BE2C (cell line): Measurements from ENCODE around the gene PJVK.

Source experiments
- DNase-seq: peaks from one replicate; pipeline ENCODE4 v3.0.0-alpha.2; 2020
- H3K27me3 ChIP-seq: fragments of 250-450 bp; sonication (Bioruptor Pico); 2 replicates; pipeline ENCODE4 v1.5.1; 2020; ENCODE audit warnings: mild to moderate bottlenecking
- H3K36me3 ChIP-seq: fragments of 250-450 bp; sonication (Bioruptor Pico); 2 replicates; pipeline ENCODE4 v1.5.1; 2020; ENCODE audit warnings: mild to moderate bottlenecking
- H3K4me1 ChIP-seq: fragments of 250-450 bp; sonication (Bioruptor Pico); 2 replicates; pipeline ENCODE4 v1.5.1; 2020
- H3K4me3 ChIP-seq: 2 replicates; pipeline ENCODE4 v1.5.1; 2011; ENCODE audit warnings: low read depth, low read length
- H3K9me3 ChIP-seq: fragments of 250-450 bp; sonication (Bioruptor Pico); 2 replicates; pipeline ENCODE4 v1.5.1; 2020
- CTCF ChIP-seq: IDR thresholded peaks from 2 replicates; pipeline ENCODE4 v1.5.1; 2012; ENCODE audit warnings: mild to moderate bottlenecking, low read depth, low read length

The PJVK gene

GRCh38 chr2:178496049-178496448 lies 44.9 kb downstream of the PJVK start:
- H3K4me1 ChIP-seq = no peaks in the 10 kb centered on the region
- no peaks in the 10 kb centered on the region for H3K36me3 ChIP-seq
- H3K9me3 ChIP-seq = no peaks in the 10 kb centered on the region
- H3K4me3 ChIP-seq = no peak overlapping the region
- no peak for TF ChIP-seq CTCF
- DNase-seq = no peak
- H3K27me3 ChIP-seq = no peaks in the 10 kb centered on the region

- no peaks in the 10 kb centered on the region for H3K9me3 ChIP-seq
- H3K27me3 ChIP-seq = no peaks in the 10 kb centered on the region
- H3K36me3 ChIP-seq = no peaks in the 10 kb centered on the region
- no peak for TF ChIP-seq CTCF
- DNase-seq = no peak
- no peak overlapping the region for H3K4me3 ChIP-seq
- H3K4me1 ChIP-seq = no peaks in the 10 kb centered on the region
These were observed 47.0 kb downstream of the PJVK start for GRCh38 chr2:178498137-178498536.

GRCh38 chr2:178499640-178500039 lies 48.5 kb downstream of the PJVK start:
- no peaks in the 10 kb centered on the region for H3K4me1 ChIP-seq

GRCh38 chr2:178502751-178503150 lies 51.6 kb downstream of the PJVK start:
- H3K36me3 ChIP-seq = no peaks in the 10 kb centered on the region

More at GRCh38 chr2:178499640-178500039, 48.5 kb downstream of the PJVK start:
- no peak overlapping the region for H3K4me3 ChIP-seq
- no peaks in the 10 kb centered on the region for H3K36me3 ChIP-seq
- H3K9me3 ChIP-seq = no peaks in the 10 kb centered on the region
- DNase-seq = no peak
- no peaks in the 10 kb centered on the region for H3K27me3 ChIP-seq
- no peak for TF ChIP-seq CTCF

GRCh38 chr2:178506101-178506500 lies 54.9 kb downstream of the PJVK start:
- no peak for TF ChIP-seq CTCF
- Histone ChIP-seq H3K9me3 (no peaks in the 10 kb centered on the region), H3K36me3 (no peaks in the 10 kb centered on the region), H3K27me3 (no peaks in the 10 kb centered on the region), H3K4me1 (no peaks in the 10 kb centered on the region), H3K4me3 (no peak overlapping the region)
- DNase-seq = no peak

More at GRCh38 chr2:178502751-178503150, 51.6 kb downstream of the PJVK start:
- no peak for TF ChIP-seq CTCF
- no peaks in the 10 kb centered on the region for H3K27me3 ChIP-seq
- no peak for DNase-seq
- H3K9me3 ChIP-seq = no peaks in the 10 kb centered on the region
- no peak overlapping the region for H3K4me3 ChIP-seq
- no peaks in the 10 kb centered on the region for H3K4me1 ChIP-seq

- H3K4me3 ChIP-seq = no peak overlapping the region
- no peak for TF ChIP-seq CTCF
- H3K9me3 ChIP-seq = no peaks in the 10 kb centered on the region
- H3K4me1 ChIP-seq = no peaks in the 10 kb centered on the region
- H3K27me3 ChIP-seq = no peaks in the 10 kb centered on the region
- no peak for DNase-seq
- H3K36me3 ChIP-seq = no peaks in the 10 kb centered on the region
These were observed 55.3 kb downstream of the PJVK start for GRCh38 chr2:178506524-178506923.
